HT1080 (cell line): ENCODE data around the gene SLC5A2. TPM values are rescaled to one million over a fixed set of nuclear protein-coding genes. Genes with fewer than 3 reads are reported as not detected.
"Not testable (repeated sequence)": the region's sequence is repeated elsewhere in the genome, so short reads cannot be mapped to it uniquely, and the experiment has no call there.

ENCODE experiments used
- DNase-seq: peaks from one replicate; pipeline ENCODE4 v3.0.0-alpha.2; 2015; ENCODE audit warnings: low read depth
- total RNA-seq: library from RNA; depleted of rRNA; stranded (reverse); fragments of >200 nt; shearing (Covaris generic); gene quantifications from 2 replicates; pipeline ENCODE4 v1.2.3, GENCODE V29; 2014

Gene SLC5A2
- total RNA-seq, 1 experiment from 2014 or later = not detected

DNA sequence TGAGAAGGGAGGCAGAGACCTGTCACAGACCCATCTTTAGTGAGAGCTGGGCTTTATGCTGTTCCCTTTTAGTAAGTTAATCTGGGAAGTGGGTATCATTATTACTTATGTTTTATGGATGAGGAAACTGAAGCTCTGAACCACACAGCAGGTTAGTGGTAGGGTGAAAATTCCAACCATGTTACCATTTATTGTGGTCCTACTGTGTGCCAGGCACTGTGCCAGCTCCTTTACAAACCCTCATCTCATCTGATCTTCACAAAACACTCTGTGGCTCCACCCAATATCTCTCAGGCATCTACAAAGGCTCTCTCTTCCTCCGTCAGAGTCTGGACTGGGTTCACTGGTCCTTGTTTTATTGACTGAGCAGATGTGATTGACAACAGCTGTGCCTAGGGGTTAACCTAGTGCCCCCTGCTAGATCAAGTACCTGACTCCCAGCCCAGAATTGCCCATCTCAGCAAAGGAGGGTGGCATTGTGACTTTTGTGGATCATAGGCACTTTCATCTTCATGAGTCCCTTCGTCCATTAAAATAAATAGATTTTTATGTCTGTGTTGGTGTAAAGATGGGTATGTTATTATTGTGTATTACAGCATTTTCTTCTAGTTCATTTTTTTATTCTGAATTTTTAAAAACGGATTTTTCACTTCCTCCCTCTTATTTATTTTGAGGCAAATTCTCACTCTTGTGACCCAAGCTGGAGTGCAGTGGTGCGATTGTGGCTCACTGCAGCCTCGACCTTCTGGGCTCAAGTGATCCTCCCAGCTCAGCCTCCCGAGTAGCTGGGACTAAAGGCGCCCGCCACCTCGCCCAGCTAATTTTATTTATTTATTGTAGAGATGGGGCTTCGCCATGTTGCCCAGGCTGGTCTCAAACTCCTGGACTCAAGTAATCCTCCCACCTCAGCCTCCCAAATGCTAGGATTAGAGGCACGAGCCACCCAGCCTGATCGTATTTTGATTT is 7.9 kb upstream of the SLC5A2 start:
- no peak for DNase-seq

DNA sequence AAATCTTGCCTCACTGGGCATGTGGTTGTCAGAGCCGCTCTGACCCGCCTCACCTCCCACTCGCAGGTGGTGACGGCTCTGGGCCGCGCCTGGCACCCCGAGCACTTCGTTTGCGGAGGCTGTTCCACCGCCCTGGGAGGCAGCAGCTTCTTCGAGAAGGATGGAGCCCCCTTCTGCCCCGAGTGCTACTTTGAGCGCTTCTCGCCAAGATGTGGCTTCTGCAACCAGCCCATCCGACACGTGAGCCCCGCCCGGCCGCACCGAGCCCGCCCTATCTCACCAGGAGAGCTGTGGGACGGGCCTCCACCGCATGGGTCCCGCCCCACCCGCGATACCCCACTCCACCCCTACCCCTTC is 7.0 kb upstream of the SLC5A2 start:
- DNase-seq = no peak

DNA sequence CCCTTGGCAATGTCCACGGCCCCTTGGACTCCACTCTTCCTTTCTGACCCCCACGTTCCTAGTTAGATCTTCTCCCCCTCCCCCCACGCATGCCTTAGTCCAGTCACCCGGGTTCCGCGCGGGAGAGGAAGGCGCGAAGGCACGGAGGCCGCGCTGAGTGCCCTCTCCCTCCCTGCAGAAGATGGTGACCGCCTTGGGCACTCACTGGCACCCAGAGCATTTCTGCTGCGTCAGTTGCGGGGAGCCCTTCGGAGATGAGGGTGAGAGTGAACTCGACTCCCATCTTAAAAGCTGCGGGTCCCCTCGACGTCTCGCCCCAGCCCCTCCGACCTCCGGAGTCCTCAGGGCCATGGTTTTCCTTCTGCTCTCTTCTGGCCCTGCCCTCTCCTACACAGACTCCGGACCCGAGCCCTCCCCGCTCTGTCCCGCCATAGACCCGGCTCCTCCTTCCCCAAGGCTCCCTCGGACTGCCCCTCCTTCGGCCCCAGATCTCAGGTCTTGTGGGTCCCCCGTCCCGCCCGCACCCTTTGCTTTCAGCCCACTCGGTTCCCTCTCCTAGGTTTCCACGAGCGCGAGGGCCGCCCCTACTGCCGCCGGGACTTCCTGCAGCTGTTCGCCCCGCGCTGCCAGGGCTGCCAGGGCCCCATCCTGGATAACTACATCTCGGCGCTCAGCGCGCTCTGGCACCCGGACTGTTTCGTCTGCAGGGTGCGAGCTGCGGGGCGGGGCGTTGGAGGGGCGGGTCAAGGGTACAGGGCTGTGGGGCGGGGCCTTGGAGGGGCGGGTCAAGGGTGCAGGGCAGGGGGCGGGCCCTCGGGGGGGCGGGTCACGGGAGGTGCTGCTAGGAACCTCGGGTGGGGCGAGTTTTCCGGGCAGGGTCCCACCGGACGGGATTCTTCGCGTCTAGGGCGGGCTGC is 6.4 kb upstream of the SLC5A2 start:
- no peak for DNase-seq

DNA sequence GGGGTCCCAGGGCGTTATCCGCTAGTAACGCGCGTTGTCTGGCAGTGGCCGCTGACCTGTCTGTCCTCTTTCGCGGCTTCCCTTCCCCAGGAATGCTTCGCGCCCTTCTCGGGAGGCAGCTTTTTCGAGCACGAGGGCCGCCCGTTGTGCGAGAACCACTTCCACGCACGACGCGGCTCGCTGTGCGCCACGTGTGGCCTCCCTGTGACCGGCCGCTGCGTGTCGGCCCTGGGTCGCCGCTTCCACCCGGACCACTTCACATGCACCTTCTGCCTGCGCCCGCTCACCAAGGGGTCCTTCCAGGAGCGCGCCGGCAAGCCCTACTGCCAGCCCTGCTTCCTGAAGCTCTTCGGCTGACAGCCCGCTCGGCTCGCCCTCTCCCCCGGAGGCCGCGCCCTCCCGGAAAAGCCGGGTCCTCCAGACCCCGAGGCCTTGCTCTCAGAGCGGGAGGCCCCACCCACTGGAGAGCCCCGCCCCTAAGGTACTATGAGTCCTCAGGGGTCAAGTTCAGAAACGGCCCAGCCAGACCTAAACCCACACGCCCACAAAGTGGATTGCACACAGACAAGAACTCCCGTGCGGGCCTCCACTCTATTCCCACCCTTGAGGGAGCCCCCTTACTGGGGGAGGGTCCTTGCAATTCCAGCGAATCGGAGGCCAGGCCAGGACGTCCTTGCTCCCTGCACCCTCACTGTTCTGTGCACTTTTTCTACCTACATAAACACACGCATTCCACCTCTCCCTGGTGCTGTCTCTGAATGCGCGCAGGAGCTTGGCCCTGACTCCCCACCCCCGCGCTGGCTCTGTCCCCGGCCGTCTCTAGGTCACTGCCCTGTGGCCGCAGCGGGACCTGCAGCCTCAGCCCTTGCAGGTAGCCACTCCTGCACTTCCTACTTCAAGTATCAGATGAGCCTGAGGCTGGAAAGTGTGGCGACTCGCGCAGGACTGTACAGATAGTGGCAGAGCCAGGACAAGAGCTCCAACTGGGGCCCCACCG is 5.4 kb upstream of the SLC5A2 start:
- DNase-seq = no peak

DNA sequence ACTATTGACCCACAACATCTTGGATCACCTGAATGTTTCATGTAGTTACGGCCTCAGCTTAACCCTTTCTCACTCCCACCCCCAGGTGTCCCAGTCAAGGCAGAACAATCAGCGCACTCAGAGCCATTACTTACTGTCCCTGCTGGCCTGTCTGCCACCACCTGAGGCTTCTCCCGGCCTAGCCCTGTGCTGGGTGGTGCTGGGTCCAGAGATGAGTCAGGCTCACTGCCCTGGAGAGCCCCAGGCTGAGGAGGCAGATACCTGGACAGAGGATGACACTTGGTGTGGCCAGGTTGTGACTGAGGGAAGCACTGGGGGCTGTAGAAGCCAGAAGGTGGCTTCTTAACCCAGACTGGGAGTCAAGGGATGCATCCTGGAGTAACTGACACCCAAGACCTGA is 4.0 kb upstream of the SLC5A2 start:
- no peak for DNase-seq

DNA sequence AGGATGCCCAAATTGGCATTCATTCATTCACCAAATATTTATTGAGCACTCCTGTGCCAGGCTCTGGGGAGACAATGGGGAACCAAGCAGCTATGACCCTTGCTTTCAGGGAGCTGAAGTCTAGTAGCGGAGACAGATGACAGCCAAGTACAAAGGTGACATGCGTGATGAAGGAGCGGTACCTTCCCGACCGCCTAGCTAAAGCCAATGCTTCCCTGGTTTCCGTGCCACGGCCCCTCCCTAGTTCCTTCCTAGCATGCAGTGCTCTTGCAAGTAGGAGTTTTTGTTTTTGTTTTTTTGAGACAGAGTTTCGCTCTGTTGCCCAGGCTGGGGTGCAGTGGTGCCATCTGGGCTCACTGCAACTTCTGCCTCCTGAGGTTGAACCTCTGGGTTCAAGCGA is 3.2 kb upstream of the SLC5A2 start:
- DNase-seq = no peak

DNA sequence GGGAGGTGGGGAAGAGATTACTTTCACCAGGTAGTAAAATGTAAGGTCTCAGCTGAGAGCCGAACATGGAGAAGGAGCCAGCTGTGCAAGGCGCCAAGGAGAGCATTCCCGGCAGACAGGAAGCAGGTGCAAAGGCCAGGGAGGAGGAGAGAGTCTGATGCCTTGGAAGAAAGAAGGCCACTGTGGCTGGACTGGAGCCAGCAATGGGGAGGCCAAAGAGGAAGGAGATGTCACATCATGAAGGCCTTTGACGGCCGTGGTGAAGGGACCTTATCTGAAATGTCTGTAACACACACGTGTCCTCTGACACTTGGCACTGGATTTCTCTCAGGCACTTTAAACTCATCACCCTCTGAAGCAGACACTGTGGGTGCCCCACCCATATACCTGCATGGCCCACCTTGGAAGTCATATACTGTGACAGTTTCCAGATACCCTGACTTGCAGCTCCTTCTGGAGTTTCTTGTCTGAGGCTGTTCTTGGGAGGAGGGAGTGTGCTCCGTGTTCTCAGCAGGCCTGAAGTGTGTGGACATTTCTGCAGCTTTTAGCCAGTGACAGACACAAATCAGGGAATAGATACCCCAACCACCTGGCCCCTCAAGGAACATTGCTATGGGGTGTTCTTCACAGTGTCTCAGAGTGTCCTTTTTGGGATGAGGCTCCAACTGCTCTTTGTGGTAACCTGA is 1.9 kb upstream of the SLC5A2 start:
- DNase-seq = peak; percentile 5

DNA sequence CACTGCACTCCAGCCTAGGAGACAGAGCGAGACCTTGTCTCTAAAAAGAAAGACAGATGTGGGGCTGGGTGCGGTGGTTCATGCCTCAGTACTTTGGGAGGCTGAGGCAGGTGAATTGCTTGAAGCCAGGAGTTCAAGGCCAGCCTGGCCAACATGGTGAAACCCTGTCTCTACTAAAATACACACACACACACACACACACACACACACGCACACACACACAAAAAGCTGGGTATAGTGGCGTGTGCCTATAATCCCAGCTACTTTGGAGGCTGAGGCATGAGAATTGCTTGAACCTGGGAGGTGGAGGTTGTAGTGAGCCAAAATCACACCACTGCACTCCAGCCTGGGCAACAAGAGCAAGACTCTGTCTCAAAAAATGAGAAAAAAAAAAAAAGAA is 1.1 kb downstream of the SLC5A2 start:
- DNase-seq = not testable (repeated sequence)

DNA sequence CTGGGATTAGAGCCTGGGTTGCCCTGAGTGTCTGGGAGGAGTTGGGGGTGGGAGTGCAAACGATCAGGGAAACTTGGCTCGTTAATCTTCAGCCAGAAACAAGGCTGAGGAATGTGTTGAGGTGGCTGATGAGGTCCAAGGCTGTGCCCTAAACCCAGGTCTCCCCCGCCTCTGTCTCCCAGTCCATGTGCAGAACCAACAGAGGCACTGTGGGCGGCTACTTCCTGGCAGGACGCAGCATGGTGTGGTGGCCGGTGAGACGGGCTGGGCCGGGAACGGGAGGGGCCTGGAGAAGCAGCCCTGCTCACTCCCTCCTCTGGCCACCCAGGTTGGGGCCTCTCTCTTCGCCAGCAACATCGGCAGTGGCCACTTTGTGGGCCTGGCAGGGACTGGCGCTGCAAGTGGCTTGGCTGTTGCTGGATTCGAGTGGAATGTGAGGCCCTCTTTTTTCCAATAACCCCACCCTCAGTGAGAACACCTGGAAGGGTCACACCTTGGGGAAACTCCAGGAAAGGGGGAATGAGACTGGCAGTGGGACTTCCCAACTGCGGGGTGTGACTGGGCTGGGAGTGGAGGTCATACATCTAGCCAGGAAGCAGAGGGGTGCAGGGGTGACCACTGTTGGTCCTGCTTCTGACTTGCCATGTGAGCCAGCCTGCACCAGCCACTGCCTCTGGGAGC is 1.7 kb downstream of the SLC5A2 start:
- peak; percentile 14 for DNase-seq

DNA sequence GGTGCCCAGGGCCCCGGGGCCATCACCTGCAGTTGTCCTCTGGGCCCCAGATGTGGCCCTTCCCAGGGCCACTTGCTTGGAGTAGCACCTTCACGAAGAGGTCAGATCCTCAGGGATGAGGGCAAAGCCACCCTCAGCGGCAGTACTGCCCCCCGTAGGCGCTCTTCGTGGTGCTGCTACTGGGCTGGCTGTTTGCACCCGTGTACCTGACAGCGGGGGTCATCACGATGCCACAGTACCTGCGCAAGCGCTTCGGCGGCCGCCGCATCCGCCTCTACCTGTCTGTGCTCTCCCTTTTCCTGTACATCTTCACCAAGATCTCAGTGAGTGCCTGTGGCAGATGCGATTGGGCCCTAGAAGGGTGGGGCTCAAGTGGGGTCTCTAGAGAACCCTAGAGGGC is 2.6 kb downstream of the SLC5A2 start:
- no peak for DNase-seq

DNA sequence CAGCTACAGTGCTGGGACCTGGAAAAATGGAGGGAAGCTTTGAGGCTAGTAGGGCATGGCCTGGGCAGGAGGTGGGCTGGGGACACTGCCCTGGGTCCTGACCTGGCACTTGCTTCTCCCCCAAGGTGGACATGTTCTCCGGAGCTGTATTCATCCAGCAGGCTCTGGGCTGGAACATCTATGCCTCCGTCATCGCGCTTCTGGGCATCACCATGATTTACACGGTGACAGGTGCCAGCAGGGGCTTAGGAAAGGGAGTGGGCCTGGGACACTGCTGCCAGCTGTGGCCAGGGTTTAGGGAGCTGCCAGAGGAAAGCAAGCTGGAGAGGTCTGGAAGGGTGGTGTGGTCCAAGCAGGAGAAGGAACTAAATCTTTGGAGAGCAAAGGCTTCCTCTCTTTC is 3.1 kb downstream of the SLC5A2 start:
- no peak for DNase-seq

DNA sequence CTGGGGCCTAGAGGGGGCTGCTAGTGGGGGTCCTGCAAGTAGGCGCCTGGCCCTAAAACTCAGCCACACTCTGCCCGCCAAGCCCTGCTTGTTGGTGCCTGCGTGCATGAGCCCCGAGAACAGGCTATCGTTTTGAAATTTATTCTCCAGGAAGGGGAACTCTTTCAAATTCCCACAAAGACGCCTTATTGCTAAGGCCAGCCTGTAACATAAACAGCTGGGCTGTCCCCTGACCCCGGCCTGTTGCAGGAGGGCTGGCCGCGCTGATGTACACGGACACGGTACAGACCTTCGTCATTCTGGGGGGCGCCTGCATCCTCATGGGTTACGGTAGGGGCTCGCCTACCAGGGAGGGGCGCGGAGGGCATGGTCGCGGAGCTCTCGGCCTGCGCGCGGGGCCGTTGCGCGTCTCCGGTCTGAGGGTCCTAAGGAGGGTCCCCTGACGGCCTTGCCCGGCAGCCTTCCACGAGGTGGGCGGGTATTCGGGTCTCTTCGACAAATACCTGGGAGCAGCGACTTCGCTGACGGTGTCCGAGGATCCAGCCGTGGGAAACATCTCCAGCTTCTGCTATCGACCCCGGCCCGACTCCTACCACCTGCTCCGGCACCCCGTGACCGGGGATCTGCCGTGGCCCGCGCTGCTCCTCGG is 4.3 kb downstream of the SLC5A2 start:
- DNase-seq = no peak

DNA sequence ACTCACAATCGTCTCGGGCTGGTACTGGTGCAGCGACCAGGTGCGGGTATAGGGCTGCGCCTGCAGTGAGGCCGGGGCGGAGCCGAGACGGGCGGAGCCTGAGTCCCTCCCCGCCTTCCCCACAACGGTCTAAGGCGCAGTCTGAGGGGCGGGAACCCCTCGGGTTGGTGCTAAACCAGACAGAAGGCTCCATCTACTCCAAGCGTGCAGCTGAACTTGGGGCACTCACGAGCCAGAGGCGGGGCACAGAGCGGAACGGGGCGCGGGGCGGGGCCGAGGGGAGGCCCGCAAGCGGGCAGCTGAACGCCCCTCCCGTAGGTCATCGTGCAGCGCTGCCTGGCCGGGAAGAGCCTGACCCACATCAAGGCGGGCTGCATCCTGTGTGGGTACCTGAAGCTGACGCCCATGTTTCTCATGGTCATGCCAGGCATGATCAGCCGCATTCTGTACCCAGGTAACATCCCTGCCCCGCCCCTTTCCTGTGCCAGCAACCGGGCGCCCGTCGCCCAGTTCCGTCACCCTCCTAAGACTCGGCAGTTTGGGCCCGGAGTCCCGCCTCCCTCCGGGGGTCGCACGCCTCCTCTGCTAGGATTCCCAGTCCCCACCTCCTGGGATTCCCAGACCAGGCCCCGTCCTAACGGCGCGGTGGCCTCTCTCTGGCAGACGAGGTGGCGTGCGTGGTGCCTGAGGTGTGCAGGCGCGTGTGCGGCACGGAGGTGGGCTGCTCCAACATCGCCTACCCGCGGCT is 5.0 kb downstream of the SLC5A2 start:
- no peak for DNase-seq

DNA sequence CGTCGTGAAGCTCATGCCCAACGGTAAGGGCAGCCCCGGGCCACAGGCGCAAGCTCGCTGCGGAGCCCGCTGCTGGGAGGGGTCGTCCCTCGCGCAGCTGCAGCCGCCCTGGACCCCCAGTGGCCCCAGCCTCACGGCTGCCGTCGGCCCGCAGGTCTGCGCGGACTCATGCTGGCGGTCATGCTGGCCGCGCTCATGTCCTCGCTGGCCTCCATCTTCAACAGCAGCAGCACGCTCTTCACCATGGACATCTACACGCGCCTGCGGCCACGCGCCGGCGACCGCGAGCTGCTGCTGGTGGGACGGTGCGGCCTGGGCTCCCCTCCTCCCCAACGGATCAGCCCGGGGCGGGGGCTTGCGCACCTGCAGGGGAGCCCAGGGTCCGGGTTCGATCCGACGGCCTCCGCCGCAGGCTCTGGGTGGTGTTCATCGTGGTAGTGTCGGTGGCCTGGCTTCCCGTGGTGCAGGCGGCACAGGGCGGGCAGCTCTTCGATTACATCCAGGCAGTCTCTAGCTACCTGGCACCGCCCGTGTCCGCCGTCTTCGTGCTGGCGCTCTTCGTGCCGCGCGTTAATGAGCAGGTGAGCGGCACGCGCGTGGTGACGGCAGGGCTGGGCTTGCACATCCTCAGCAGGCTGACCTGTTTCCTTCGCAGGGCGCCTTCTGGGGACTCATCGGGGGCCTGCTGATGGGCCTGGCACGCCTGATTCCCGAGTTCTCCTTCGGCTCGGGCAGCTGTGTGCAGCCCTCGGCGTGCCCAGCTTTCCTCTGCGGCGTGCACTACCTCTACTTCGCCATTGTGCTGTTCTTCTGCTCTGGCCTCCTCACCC is 5.8 kb downstream of the SLC5A2 start:
- no peak for DNase-seq

DNA sequence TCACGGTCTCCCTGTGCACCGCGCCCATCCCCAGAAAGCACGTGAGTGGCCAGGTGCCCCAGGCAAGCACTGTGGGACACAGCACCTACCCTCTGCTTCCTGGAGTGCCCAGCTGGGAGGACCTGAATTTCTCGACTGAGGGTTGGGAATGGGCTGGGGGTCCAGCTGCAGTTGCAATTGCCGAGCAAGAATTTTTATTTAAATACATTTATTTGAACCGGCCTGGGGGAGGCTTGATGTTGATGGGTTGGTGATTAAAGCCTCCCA is 6.3 kb downstream of the SLC5A2 start:
- DNase-seq = no peak

DNA sequence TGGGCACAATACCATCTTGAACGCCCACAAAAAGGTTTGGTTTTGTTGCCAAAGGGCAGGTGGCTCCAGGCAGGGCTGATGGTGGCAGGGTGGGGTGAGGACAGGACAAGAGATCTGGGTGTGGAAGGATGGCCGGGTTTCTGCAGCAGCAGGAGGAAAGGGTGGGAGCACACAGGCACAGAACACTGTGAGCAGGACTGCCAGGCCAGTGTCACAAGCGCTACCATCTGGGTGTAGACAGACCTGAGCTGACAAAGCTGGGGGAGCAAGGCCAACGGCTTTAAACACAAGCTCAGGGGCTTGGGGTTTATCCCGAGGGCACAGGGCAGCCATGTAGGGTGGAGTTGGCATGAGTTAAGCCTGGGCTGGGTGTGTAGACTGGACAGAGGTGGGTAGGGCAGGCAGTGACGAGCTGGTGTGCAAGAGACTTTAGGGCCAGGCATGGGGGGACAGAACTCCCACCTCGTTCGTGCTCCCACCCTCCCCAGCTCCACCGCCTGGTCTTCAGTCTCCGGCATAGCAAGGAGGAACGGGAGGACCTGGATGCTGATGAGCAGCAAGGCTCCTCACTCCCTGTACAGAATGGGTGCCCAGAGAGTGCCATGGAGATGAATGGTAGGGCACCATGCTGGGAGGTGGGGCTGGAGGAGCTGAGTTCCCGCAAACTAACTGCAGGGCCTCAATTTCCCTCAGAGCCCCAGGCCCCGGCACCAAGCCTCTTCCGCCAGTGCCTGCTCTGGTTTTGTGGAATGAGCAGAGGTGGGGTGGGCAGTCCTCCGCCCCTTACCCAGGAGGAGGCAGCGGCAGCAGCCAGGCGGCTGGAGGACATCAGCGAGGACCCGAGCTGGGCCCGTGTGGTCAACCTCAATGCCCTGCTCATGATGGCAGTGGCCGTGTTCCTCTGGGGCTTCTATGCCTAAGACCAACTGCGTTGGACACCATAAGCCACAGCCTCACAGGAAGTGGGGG is 7.0 kb downstream of the SLC5A2 start:
- DNase-seq = no peak
